T follicular helper cell (primary cell): Measurements from ENCODE around the gene SMARCA1.

Experiments used
- DNase-seq: peaks from one replicate; pipeline ENCODE4 v3.0.0-alpha.2; 2020; ENCODE audit warnings: low read depth

Gene SMARCA1

DNA sequence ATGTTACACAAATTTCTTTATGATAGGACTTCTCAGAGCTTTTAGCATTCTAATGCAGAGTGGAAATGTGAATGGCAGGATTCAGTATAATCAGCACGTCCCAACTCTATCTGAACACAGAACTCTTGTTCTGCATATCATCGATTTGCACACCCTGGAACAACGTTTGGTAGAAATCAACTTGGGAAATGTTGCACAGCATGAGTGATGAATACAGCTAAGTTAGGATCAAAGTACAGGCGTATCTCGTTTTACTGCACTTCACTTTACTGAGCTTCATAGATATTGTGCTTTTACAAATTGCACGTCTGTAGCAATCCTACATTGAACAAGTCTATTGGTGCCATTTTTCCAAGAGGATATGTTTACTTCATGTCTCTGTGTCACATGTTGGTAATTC, 70.8 kb downstream of the SMARCA1 start:
- no peak for DNase-seq

DNA sequence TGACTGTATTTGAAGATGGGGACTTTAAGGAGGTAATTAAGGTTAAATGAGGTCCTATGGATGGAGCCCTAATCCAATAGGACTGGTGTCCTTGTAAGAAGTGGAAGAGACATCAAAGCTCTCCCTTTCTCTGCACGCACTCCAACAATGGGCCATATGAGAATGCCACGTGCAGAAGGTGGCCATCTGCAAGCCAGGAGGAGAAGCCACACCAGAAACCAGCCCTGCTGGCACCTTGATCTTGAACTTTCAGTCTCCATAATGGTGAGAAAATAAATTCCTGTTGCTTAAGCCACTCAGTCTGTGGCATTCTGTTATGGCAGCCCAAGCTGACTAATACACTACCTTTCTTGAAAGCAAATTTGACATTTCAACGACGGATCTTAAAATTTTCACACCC, 73.2 kb downstream of the SMARCA1 start:
- no peak for DNase-seq

- DNase-seq = no peak
Measured at GRCh38 chrX:129449148-129449547, 74.1 kb downstream of the SMARCA1 start.

DNA sequence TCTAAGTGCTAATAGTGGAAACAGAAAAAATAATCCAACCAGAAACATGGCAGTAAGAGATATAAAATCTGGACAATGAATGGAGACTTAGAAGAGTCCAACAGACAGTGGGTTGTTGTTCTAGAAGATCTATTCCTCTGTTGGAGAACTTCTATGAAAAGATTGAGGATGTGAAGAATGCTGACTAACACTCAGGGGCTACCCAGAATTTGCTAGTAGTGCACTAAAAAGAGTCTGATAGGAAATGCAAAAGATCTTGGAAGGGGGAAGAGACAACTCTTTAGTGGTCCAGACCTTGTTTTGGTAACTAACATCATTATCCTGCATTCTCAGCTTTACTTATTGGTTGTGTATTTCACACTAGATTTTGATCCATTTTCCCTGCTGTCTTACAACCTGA, 77.9 kb downstream of the SMARCA1 start:
- no peak for DNase-seq

DNA sequence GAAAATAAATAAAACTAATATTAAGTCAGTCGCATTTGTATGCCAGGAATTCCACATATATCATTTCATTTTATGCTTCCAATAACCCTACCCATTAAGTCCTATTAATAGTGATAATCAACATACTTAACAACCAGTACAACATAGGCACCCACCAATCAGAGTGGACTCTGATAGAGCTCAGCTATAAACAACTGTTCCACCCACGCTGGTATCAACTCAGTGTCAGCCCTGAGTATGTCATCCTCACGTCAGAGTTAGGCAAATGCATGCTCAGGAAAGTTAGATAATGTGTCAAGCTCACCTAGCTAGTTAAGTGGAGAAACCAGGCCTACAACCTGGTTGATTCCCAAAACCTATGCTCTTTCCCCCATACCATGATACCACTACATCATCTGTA, 89.3 kb downstream of the SMARCA1 start:
- DNase-seq = no peak

- no peak for DNase-seq
Measured at GRCh38 chrX:129433461-129433860, 89.8 kb downstream of the SMARCA1 start.

DNA sequence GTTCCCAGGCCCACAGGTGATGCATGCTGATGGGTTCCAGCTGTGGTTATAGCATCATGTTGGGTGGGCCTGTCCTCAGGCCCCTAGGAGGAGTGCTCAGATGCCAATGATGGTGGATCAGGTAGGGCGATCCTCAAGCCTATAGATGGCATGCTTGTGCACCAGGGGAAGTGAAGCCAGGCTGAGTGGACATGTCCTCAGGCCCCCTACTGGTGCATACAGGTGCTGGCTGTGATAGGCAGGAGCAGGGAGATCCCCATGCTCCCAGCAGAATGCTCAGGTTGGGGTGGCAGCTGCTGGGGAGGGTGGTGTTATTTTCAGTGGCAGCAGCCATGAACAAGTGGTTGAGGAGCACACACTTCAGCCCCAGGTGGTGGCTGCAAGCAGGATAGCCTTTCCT, 96.0 kb downstream of the SMARCA1 start:
- no peak for DNase-seq

- DNase-seq = no peak
Measured at GRCh38 chrX:129423191-129423590, 100.1 kb downstream of the SMARCA1 start.

- no peak for DNase-seq
Measured at GRCh38 chrX:129404670-129405008, 118.7 kb downstream of the SMARCA1 start.

DNA sequence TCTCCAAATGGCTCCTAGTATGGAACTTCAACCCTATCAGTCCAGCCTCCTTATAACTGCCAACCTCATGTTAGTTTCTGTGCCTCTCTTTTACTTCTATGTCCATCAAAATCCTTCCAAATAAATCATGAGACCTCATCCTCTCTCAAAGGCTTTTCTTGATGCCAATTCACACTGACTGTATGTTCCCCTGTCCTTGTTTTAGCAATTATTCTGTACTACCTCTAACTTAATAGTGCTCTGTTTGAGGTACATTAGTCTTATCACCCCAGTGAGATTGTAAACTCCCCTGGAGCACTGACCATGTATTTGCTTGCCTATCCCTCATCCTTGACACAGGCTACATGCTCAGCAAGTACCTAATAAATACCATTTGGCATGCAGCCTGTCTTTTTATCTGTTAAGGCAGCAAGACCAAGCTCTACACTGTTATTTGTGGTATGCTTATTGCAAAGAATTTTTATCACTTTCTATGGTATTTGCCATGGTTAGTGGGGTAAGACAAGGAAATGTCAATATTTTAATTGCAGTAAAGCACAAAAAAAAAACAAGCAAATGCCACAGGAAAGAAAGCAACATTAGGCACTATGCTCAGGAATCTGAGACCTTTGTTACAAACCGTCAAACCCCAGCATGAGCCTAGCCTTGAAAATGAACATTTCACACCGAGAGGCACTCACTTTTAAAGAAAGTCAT, 119.2 kb downstream of the SMARCA1 start:
- DNase-seq = no peak
